ENCODE results near the gene NOTCH3. TPM values are rescaled to one million over a fixed set of nuclear protein-coding genes. Genes with fewer than 3 reads are reported as not detected.

The NOTCH3 gene
- total RNA-seq, 1 experiment from 2014 or later: 153 TPM

DNA sequence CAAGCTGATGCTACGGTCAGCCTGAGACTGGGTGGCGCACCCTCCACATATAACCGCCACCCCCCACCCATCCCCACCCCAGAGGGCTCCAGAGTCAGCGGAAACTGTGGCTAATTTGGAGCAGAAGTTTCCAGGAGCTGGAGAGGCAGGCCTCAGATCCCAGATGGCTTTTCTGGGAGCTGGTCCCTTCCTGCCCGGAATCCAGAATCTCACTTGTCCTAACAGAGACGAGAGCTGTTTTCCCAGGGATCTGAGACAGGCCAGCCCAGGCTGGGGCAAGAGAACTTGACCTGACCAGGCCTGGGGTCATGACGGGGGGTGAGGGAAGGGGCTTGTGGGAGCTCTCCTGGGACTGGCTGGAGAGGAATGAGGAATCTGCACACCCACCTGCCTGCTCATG lies 25.0 kb upstream of the NOTCH3 start:
- Mint-ChIP-seq H3K27ac (no peak overlapping the region), H3K4me3 (no peak overlapping the region), H3K27me3 (ENCODE audit: low read depth) (peaks cover 4% of the 10 kb centered on the region; the same call in 1 of the 2 replicates), H3K4me1 (peaks cover 11% of the 10 kb centered on the region), H3K36me3 (peaks cover 6% of the 10 kb centered on the region; the same call in 1 of the 2 replicates), H3K9me3 (no peaks in the 10 kb centered on the region)
- no peak for TF ChIP-seq NR3C1 (CRISPR knock-in tag; conservative IDR thresholded peaks at IDR 0.05; ENCODE audit: low read depth)
- TF ChIP-seq PRRX2 (CRISPR knock-in tag; IDR thresholded peaks at IDR 0.05): no peak
- no peak for TF ChIP-seq RORB (CRISPR knock-in tag; IDR thresholded peaks at IDR 0.05)
- TF ChIP-seq ZNF671 (CRISPR knock-in tag; IDR thresholded peaks at IDR 0.05): no peak
- no peak for TF ChIP-seq FOXK1 (CRISPR knock-in tag; IDR thresholded peaks at IDR 0.05)
- TF ChIP-seq, protein P1, sequence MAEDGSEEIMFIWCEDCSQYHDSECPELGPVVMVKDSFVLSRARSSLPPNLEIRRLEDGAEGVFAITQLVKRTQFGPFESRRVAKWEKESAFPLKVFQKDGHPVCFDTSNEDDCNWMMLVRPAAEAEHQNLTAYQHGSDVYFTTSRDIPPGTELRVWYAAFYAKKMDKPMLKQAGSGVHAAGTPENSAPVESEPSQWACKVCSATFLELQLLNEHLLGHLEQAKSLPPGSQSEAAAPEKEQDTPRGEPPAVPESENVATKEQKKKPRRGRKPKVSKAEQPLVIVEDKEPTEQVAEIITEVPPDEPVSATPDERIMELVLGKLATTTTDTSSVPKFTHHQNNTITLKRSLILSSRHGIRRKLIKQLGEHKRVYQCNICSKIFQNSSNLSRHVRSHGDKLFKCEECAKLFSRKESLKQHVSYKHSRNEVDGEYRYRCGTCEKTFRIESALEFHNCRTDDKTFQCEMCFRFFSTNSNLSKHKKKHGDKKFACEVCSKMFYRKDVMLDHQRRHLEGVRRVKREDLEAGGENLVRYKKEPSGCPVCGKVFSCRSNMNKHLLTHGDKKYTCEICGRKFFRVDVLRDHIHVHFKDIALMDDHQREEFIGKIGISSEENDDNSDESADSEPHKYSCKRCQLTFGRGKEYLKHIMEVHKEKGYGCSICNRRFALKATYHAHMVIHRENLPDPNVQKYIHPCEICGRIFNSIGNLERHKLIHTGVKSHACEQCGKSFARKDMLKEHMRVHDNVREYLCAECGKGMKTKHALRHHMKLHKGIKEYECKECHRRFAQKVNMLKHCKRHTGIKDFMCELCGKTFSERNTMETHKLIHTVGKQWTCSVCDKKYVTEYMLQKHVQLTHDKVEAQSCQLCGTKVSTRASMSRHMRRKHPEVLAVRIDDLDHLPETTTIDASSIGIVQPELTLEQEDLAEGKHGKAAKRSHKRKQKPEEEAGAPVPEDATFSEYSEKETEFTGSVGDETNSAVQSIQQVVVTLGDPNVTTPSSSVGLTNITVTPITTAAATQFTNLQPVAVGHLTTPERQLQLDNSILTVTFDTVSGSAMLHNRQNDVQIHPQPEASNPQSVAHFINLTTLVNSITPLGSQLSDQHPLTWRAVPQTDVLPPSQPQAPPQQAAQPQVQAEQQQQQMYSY (CRISPR knock-in tag; IDR thresholded peaks at IDR 0.05): no peak
- ChIA-PET POLR2A (interaction anchor here (0.6 to 1.1 kb wide), 3 partner anchors 16 to 29 kb away, joined by 3 to 4 read pairs (median 3); partner anchors contain the start of gene NOTCH3), CTCF (interaction anchor here (0.7 to 1.9 kb wide), 7 partner anchors 26 to 337 kb away, joined by 3 to 7 read pairs (median 6); no protein-coding TSS in a partner anchor)
- ATAC-seq (no peak), DNase-seq (ENCODE audit: low spot score) (no peak)

DNA sequence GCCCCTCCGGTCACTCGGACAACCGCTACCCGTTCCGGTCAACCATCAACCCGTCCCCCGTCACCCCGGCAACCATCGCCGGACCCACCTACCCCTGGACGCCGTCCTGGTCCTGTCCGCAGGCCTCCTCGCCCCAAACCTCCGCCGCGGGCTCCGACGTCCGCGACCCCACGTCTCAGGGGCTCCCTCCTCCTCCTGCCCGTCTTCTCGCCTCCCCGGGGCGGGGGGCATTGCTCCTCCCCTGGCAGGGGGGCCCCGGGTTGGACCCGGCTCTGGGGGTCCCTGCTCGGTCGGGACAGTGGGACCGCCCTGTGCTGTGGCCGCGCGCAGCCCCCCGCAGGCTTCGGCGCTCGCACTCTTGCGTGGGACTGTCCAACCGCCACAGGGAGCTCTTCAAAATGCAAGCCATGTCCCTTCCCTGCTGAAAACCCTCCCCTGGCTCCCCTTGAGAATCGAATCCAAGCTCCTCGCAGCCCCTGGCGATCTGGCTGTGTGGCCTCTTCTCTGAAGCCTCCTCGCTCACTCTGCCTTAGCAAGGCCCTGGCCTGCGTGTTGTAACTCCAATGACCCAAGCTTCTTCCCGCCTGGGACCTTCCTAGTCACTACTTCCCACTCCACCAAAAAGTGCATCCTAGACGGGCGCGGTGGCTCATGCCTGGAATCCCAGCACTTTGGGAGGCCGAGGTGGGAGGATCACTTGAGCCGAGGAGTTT lies 23.0 kb upstream of the NOTCH3 start:
- ChIA-PET CTCF (interaction anchor here (0.8 to 2.0 kb wide), 9 partner anchors 9 to 132 kb away, joined by 3 to 10 read pairs (median 4); partner anchors contain the start of gene EPHX3), POLR2A (interaction anchor here (0.6 to 1.0 kb wide), 3 partner anchors 9 to 221 kb away, joined by 3 read pairs; partner anchors contain the start of gene AKAP8L)
- TF ChIP-seq, protein P2, sequence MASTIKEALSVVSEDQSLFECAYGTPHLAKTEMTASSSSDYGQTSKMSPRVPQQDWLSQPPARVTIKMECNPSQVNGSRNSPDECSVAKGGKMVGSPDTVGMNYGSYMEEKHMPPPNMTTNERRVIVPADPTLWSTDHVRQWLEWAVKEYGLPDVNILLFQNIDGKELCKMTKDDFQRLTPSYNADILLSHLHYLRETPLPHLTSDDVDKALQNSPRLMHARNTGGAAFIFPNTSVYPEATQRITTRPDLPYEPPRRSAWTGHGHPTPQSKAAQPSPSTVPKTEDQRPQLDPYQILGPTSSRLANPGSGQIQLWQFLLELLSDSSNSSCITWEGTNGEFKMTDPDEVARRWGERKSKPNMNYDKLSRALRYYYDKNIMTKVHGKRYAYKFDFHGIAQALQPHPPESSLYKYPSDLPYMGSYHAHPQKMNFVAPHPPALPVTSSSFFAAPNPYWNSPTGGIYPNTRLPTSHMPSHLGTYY (CRISPR knock-in tag; IDR thresholded peaks at IDR 0.05): 0 out of 2 replicates have a peak, but pooled peaks have one; percentile 11
- TF ChIP-seq MYBL2 (CRISPR knock-in tag; IDR thresholded peaks at IDR 0.05): 0 out of 2 replicates have a peak, but pooled peaks have one; percentile 32
- TF ChIP-seq, protein P3, sequence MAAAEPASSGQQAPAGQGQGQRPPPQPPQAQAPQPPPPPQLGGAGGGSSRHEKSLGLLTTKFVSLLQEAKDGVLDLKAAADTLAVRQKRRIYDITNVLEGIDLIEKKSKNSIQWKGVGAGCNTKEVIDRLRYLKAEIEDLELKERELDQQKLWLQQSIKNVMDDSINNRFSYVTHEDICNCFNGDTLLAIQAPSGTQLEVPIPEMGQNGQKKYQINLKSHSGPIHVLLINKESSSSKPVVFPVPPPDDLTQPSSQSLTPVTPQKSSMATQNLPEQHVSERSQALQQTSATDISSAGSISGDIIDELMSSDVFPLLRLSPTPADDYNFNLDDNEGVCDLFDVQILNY (CRISPR knock-in tag; IDR thresholded peaks at IDR 0.05): peak; percentile 77; the same call in 1 of the 2 replicates
- no peak for TF ChIP-seq ZNF219 (CRISPR knock-in tag; IDR thresholded peaks at IDR 0.05; ENCODE audit: borderline replicate concordance)
- TF ChIP-seq PRRX2 (CRISPR knock-in tag; IDR thresholded peaks at IDR 0.05): 0 out of 2 replicates have a peak, but pooled peaks have one; percentile 53
- ATAC-seq: no peak; the same call in 1 of the 2 replicates
- H3K36me3 Mint-ChIP-seq: peaks cover 6% of the 10 kb centered on the region; the same call in 1 of the 2 replicates
- peaks cover 11% of the 10 kb centered on the region for H3K4me1 Mint-ChIP-seq
- H3K27ac Mint-ChIP-seq: no peak overlapping the region
- peaks cover 4% of the 10 kb centered on the region; the same call in 1 of the 2 replicates for H3K27me3 Mint-ChIP-seq (ENCODE audit: low read depth)
- peak overlapping the region; percentile 74 for H3K4me3 Mint-ChIP-seq
- DNase-seq (ENCODE audit: low spot score): no peak
- H3K9me3 Mint-ChIP-seq: no peaks in the 10 kb centered on the region

DNA sequence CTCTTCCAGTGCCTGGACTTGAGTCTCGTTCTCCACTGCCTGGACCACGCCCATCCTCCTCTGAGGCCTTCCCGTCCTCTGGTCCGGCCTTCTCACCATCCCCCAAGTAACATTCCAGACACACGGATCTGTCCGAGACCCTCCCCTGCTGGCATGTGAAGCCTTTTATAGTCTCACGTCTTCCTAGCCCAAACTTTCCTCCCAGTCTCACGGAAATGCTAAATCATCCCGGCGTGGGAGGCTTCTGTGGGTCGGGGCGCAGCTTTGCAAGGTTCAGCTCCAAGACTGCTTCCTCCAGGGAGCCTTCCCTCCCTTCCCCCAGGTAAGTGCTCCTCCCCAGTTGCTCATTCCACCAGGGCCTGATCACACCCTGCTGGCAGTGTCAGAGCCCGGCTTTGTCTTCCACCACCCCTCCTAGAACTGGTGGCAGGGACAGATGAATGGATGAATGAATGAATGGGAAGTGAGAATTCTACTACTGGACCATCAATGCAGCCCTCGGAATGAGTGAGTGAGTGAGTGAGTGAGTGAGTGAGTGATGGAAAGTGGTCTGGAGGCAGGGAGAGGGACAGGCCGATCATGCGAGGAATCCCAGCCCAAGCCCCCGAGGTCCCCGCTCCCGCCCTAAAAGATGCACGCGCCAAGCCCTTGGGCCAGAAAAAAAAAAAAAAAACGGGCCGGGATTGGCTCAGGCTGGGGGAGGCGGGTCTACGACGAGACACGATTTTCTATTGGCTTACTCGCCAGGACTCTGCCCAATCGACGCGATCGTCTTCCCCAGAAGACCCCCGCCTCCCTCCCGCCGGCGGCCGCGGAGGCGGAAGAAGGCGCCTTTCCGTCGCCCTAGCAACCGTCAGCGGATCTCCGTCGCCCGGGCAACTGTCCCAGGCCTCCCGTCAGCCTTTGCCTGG lies 22.2 kb upstream of the NOTCH3 start:
- H3K27me3 Mint-ChIP-seq (ENCODE audit: low read depth): peaks cover 4% of the 10 kb centered on the region; the same call in 1 of the 2 replicates
- TF ChIP-seq ETV6 (CRISPR knock-in tag; IDR thresholded peaks at IDR 0.05) (peak; percentile 55; the same call in 1 of the 2 replicates), CBFB (CRISPR knock-in tag; IDR thresholded peaks at IDR 0.05; ENCODE audit: low read depth) (0 out of 2 replicates have a peak, but pooled peaks have one; percentile 1), FOXP1 (CRISPR knock-in tag; IDR thresholded peaks at IDR 0.05; ENCODE audit: borderline replicate concordance) (0 out of 2 replicates have a peak, but pooled peaks have one; percentile 45), SMAD4 (CRISPR knock-in tag; IDR thresholded peaks at IDR 0.05) (no peak), GTF2I (CRISPR knock-in tag; conservative IDR thresholded peaks at IDR 0.05) (0 out of 2 replicates have a peak, but pooled peaks have one; percentile 9), NR1H2 (CRISPR knock-in tag; IDR thresholded peaks at IDR 0.05) (no peak)
- TF ChIP-seq, protein P4, sequence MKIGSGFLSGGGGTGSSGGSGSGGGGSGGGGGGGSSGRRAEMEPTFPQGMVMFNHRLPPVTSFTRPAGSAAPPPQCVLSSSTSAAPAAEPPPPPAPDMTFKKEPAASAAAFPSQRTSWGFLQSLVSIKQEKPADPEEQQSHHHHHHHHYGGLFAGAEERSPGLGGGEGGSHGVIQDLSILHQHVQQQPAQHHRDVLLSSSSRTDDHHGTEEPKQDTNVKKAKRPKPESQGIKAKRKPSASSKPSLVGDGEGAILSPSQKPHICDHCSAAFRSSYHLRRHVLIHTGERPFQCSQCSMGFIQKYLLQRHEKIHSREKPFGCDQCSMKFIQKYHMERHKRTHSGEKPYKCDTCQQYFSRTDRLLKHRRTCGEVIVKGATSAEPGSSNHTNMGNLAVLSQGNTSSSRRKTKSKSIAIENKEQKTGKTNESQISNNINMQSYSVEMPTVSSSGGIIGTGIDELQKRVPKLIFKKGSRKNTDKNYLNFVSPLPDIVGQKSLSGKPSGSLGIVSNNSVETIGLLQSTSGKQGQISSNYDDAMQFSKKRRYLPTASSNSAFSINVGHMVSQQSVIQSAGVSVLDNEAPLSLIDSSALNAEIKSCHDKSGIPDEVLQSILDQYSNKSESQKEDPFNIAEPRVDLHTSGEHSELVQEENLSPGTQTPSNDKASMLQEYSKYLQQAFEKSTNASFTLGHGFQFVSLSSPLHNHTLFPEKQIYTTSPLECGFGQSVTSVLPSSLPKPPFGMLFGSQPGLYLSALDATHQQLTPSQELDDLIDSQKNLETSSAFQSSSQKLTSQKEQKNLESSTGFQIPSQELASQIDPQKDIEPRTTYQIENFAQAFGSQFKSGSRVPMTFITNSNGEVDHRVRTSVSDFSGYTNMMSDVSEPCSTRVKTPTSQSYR (CRISPR knock-in tag; IDR thresholded peaks at IDR 0.05): peak; percentile 64; the same call in 1 of the 2 replicates
- TF ChIP-seq, protein P5, sequence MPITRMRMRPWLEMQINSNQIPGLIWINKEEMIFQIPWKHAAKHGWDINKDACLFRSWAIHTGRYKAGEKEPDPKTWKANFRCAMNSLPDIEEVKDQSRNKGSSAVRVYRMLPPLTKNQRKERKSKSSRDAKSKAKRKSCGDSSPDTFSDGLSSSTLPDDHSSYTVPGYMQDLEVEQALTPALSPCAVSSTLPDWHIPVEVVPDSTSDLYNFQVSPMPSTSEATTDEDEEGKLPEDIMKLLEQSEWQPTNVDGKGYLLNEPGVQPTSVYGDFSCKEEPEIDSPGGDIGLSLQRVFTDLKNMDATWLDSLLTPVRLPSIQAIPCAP (CRISPR knock-in tag; IDR thresholded peaks at IDR 0.05): peak; percentile 31; the same call in 1 of the 2 replicates

More for the DNA sequence above, 22.2 kb upstream of the NOTCH3 start:
- Mint-ChIP-seq H3K4me3 (peak overlapping the region; percentile 74), H3K27ac (peak overlapping the region; percentile 92), H3K4me1 (peaks cover 11% of the 10 kb centered on the region), H3K9me3 (no peaks in the 10 kb centered on the region), H3K36me3 (peaks cover 6% of the 10 kb centered on the region; the same call in 1 of the 2 replicates)
- DNase-seq (ENCODE audit: low spot score) (peak; percentile 96), ATAC-seq (peak; percentile 90)
- CTCF ChIA-PET: interaction anchor here (0.5 to 2.0 kb wide), 13 partner anchors 8 to 333 kb away, joined by 3 to 10 read pairs (median 4); partner anchors contain the start of genes EPHX3 and NOTCH3
- POLR2A ChIA-PET: interaction anchor here (0.6 kb wide), 2 partner anchors 27 to 220 kb away, joined by 3 read pairs; no protein-coding TSS in a partner anchor

Data from WTC11 (cell line).